Measurements from ENCODE around the gene WNK4. TPM values are rescaled to one million over a fixed set of nuclear protein-coding genes. Genes with fewer than 3 reads are reported as not detected.

Gene WNK4
- total RNA-seq, 6 donors from 2014 or later, result 0.15 to 1.8 (median 0.26) TPM; not detected in 2

- peaks cover 37 to 51% (median 40%) of the 10 kb centered on the region in 4 donors for H3K4me1 ChIP-seq
- H3K27me3 ChIP-seq, result no peaks in the 10 kb centered on the region
- TF ChIP-seq, protein P1, sequence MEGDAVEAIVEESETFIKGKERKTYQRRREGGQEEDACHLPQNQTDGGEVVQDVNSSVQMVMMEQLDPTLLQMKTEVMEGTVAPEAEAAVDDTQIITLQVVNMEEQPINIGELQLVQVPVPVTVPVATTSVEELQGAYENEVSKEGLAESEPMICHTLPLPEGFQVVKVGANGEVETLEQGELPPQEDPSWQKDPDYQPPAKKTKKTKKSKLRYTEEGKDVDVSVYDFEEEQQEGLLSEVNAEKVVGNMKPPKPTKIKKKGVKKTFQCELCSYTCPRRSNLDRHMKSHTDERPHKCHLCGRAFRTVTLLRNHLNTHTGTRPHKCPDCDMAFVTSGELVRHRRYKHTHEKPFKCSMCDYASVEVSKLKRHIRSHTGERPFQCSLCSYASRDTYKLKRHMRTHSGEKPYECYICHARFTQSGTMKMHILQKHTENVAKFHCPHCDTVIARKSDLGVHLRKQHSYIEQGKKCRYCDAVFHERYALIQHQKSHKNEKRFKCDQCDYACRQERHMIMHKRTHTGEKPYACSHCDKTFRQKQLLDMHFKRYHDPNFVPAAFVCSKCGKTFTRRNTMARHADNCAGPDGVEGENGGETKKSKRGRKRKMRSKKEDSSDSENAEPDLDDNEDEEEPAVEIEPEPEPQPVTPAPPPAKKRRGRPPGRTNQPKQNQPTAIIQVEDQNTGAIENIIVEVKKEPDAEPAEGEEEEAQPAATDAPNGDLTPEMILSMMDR (IDR thresholded peaks at IDR 0.05), result no peak
- TF ChIP-seq EP300 (IDR thresholded peaks at IDR 0.05), result no peak
- no peak for TF ChIP-seq POLR2A (IDR thresholded peaks at IDR 0.05)
- no peak for TF ChIP-seq POLR2AphosphoS5 (IDR thresholded peaks at IDR 0.05)
- H3K36me3 ChIP-seq, result peaks cover 12 to 61% (median 50%) of the 10 kb centered on the region in 4 donors
- ATAC-seq (ENCODE audit: low FRiP score in 2 of 2) (peak in 1 of 2 donors; percentile 3), DNase-seq (peak in 1 of 2 donors; percentile 71)
- H3K27ac ChIP-seq, result peak overlapping the region; percentile 57 to 77 (median 74)
- no peak overlapping the region for H3K4me3 ChIP-seq
- WGBS, 2 donors, result 95 to 96% methylated on average over 9 to 18 of the region's 24 CpGs
- H3K9me3 ChIP-seq, result no peaks in the 10 kb centered on the region
Observed at GRCh38 chr17:42844761-42845555, 64.5 kb downstream of the WNK4 start.

DNA sequence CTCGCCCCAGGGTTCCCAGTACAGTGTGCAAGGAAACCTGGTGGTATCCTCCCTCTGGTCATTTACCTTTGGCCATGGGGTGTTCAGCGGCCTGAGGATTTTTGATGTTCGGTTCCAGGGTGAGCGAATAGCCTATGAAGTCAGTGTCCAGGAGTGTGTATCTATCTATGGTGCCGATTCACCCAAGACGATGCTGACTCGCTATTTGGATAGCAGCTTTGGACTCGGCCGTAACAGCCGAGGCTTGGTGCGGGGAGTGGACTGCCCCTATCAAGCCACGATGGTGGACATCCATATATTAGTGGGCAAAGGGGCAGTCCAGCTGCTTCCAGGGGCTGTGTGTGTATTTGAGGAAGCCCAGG is 65.1 kb downstream of the WNK4 start:
- H3K4me1 ChIP-seq, result peaks cover 37 to 55% (median 44%) of the 10 kb centered on the region in 4 donors
- H3K4me3 ChIP-seq, result no peak overlapping the region
- DNase-seq (no peak), ATAC-seq (ENCODE audit: low FRiP score in 2 of 2) (no peak)
- TF ChIP-seq POLR2A (IDR thresholded peaks at IDR 0.05) (no peak), EP300 (IDR thresholded peaks at IDR 0.05) (no peak), POLR2AphosphoS5 (IDR thresholded peaks at IDR 0.05) (no peak)
- TF ChIP-seq, protein P1 (IDR thresholded peaks at IDR 0.05), result no peak
- H3K9me3 ChIP-seq, result no peaks in the 10 kb centered on the region
- peak overlapping the region; percentile 57 to 77 (median 74) for H3K27ac ChIP-seq
- H3K36me3 ChIP-seq, result peaks cover 7 to 55% (median 44%) of the 10 kb centered on the region in 4 donors
- no peaks in the 10 kb centered on the region for H3K27me3 ChIP-seq
- WGBS, 2 donors, result 95 to 97% methylated on average over 9 to 12 of the region's 12 CpGs

DNA sequence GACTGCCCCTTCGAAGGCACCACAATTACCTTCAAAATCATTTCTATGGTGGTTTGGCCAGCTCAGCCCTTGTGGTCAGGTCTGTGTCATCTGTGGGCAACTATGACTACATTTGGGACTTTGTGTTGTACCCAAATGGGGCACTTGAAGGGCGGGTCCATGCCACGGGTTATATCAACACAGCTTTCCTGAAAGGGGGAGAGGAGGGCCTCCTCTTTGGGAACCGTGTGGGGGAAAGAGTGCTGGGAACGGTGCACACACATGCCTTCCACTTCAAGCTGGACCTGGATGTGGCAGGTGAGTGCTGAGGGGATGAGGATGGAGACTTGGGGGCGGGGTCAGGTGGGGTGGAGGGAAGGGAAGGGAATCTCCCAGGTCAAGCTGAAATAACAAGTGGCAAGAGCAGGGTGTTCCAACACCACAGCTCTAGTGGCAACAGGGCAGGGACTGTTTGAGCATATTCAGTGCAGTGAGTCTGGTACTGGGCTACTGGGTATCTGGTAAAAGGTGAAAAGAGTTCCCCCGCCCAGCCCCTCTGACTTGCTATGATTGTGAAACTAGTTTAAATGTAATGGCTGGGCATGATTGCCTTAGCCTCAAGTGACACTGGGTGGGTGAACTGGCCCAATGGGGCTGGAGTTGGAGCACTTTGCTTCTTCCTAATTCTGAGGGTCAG is 65.6 kb downstream of the WNK4 start:
- Histone ChIP-seq H3K4me3 (no peak overlapping the region), H3K4me1 (peaks cover 37 to 55% (median 45%) of the 10 kb centered on the region in 4 donors), H3K36me3 (peaks cover 6 to 51% (median 39%) of the 10 kb centered on the region in 4 donors), H3K27me3 (no peaks in the 10 kb centered on the region), H3K9me3 (no peaks in the 10 kb centered on the region), H3K27ac (peak overlapping the region; percentile 57 to 77 (median 74))
- TF ChIP-seq, protein P1 (IDR thresholded peaks at IDR 0.05), result no peak
- no peak for TF ChIP-seq POLR2A (IDR thresholded peaks at IDR 0.05)
- TF ChIP-seq EP300 (IDR thresholded peaks at IDR 0.05), result no peak
- DNase-seq (no peak), ATAC-seq (ENCODE audit: low FRiP score in 2 of 2) (peak in 1 of 2 donors; percentile 32)
- 55 to 56% methylated on average over 7 of the region's 7 CpGs for WGBS, 2 donors

Small RNA genes within 50 kb of the gene (small RNA-seq; reads per million reads assigned to genes)
- gene HMGN2P15, result 0 reads per million in 4 donors
- 0 to 0.12 (median 0) reads per million in 4 donors for gene MIR6781

Other genes starting within 250 kb of the WNK4 start
- gene NAGLU, start 244.4 kb upstream of the WNK4 start, total RNA-seq, result 10 to 100 TPM; 36.7 to 97.4 (median 68.4) TPM
- 1 to 10 TPM in 5 of 6 donors, not detected in 1; 1.3 to 6.3 (median 1.7) TPM for gene HSD17B1, start 227.7 kb upstream of the WNK4 start, total RNA-seq
- 10 to 100 TPM; 34.7 to 71.1 (median 51.4) TPM for gene COASY, start 218.5 kb upstream of the WNK4 start, total RNA-seq
- gene MLX, start 213.5 kb upstream of the WNK4 start, total RNA-seq, result 100 to 1,000 TPM in 1 of 6 donors, 10 to 100 TPM in 5; 61.8 to 104 (median 83.5) TPM
- gene PSMC3IP, start 202.9 kb upstream of the WNK4 start, total RNA-seq, result 1 to 10 TPM in 5 of 6 donors, not detected in 1; 1.9 to 6.8 (median 3.8) TPM
- 10 to 100 TPM; 47.1 to 89.7 (median 59.9) TPM for gene RETREG3, start 171.2 kb upstream of the WNK4 start, total RNA-seq
- gene TUBG1, start 170.9 kb upstream of the WNK4 start, total RNA-seq, result 10 to 100 TPM; 27.3 to 55.4 (median 31.8) TPM
- gene TUBG2, start 121.3 kb upstream of the WNK4 start, total RNA-seq, result 100 to 1,000 TPM in 1 of 6 donors, 10 to 100 TPM in 5; 12.4 to 104 (median 15.2) TPM
- gene PLEKHH3, start 103.6 kb upstream of the WNK4 start, total RNA-seq, result 10 to 100 TPM; 18.4 to 93.2 (median 28.4) TPM
- 1 to 10 TPM in 4 of 6 donors, under 1 TPM in 2; 0.30 to 2.2 (median 1.4) TPM for gene CCR10, start 98.8 kb upstream of the WNK4 start, total RNA-seq
- gene CNTNAP1, start 98.1 kb upstream of the WNK4 start, total RNA-seq, result 10 to 100 TPM in 1 of 6 donors, 1 to 10 TPM in 5; 1.7 to 37.7 (median 4.3) TPM
- 100 to 1,000 TPM in 1 of 6 donors, 10 to 100 TPM in 5; 30.7 to 122 (median 55.0) TPM for gene EZH1, start 35.6 kb upstream of the WNK4 start, total RNA-seq
- 100 to 1,000 TPM in 1 of 6 donors, 10 to 100 TPM in 4, not detected in 1; 12.2 to 120 (median 55.8) TPM for gene RAMP2, start 19.4 kb upstream of the WNK4 start, total RNA-seq
- gene VPS25, start 7.2 kb upstream of the WNK4 start, total RNA-seq, result 10 to 100 TPM; 19.0 to 54.6 (median 36.7) TPM
- 10 to 100 TPM; 23.3 to 95.3 (median 67.4) TPM for gene COA3, start 18.1 kb downstream of the WNK4 start, total RNA-seq
- 1 to 10 TPM in 1 of 6 donors, under 1 TPM in 4, not detected in 1; 0.22 to 1.2 (median 0.39) TPM for gene CNTD1, start 18.3 kb downstream of the WNK4 start, total RNA-seq
- gene BECN1, start 43.7 kb downstream of the WNK4 start, total RNA-seq, result 100 to 1,000 TPM in 3 of 6 donors, 10 to 100 TPM in 3; 83.0 to 167 (median 101) TPM
- gene PSME3, start 52.8 kb downstream of the WNK4 start, total RNA-seq, result 100 to 1,000 TPM in 1 of 6 donors, 10 to 100 TPM in 5; 67.5 to 102 (median 75.8) TPM
- 1 to 10 TPM; 1.5 to 5.2 (median 2.9) TPM for gene AOC2, start 64.0 kb downstream of the WNK4 start, total RNA-seq
- 100 to 1,000 TPM in 4 of 6 donors, 10 to 100 TPM in 2; 76.9 to 210 (median 111) TPM for gene AOC3, start 70.6 kb downstream of the WNK4 start, total RNA-seq
- not detected for gene G6PC1, start 120.2 kb downstream of the WNK4 start, total RNA-seq
- gene AARSD1, start 183.8 kb downstream of the WNK4 start, total RNA-seq, result 10 to 100 TPM; 10.9 to 70.2 (median 23.6) TPM
- 1 to 10 TPM in 2 of 6 donors, under 1 TPM in 3, not detected in 1; 0.11 to 7.3 (median 0.76) TPM for gene PTGES3L, start 199.5 kb downstream of the WNK4 start, total RNA-seq
- gene RUNDC1, start 200.0 kb downstream of the WNK4 start, total RNA-seq, result 10 to 100 TPM; 13.6 to 26.2 (median 17.5) TPM
- 1,000 to 10,000 TPM in 2 of 6 donors, 100 to 1,000 TPM in 4; 534 to 1,192 (median 783) TPM for gene RPL27, start 217.8 kb downstream of the WNK4 start, total RNA-seq
- 10 to 100 TPM; 17.8 to 69.0 (median 45.4) TPM for gene IFI35, start 226.2 kb downstream of the WNK4 start, total RNA-seq
- gene VAT1, start 241.8 kb downstream of the WNK4 start, total RNA-seq, result 100 to 1,000 TPM; 122 to 343 (median 222) TPM
- gene RND2, start 244.6 kb downstream of the WNK4 start, total RNA-seq, result 1 to 10 TPM in 1 of 6 donors, under 1 TPM in 3, not detected in 2; 0.15 to 2.0 (median 0.47) TPM

Data from upper lobe of left lung (tissue), 6 donors.